GM21529 (cell line): ENCODE data around the gene SRC.
"Not testable (repeated sequence)": the region's sequence is repeated elsewhere in the genome, so short reads cannot be mapped to it uniquely, and the experiment has no call there.

Experiments used
- ATAC-seq: cut with Tn5 transposase; IDR thresholded peaks from one replicate; pipeline ENCODE4 v1.9.1; 2021; ENCODE audit not compliant: unreplicated experiment

The SRC gene

DNA sequence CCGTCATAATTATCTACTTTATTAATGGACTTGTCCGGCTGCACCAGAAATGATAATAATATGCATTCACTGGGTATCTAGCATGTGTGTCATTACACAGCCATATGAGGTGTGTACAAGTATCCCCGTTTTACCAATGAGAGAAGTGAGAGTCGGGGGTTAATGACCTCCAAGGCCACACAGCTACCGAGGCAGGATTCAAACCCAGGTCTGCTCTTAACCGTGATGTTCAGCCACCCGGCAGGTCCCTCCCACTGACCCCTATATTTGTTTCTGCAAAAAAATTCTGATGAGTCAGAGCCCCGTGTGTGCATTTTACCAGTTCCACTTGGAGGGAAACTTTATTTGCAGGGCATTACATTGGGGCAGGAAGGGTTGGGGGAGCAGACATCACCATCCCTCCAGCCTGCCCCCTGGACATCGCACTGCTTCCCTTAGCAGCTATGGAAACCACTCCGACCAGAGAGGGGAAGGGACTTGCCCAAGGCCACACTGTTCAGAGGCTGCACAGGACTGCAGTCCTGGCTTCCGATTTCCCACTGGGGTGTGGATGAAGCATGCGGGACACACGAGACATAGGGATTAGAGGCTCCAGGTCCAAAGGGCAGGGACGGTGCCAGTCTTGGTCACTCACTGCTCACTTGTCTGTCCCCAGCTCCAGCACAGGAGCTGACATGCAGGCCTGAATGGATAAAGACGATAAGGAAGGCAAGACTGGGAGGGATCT is 10.1 kb upstream of the SRC start:
- ATAC-seq: peak; percentile 28

DNA sequence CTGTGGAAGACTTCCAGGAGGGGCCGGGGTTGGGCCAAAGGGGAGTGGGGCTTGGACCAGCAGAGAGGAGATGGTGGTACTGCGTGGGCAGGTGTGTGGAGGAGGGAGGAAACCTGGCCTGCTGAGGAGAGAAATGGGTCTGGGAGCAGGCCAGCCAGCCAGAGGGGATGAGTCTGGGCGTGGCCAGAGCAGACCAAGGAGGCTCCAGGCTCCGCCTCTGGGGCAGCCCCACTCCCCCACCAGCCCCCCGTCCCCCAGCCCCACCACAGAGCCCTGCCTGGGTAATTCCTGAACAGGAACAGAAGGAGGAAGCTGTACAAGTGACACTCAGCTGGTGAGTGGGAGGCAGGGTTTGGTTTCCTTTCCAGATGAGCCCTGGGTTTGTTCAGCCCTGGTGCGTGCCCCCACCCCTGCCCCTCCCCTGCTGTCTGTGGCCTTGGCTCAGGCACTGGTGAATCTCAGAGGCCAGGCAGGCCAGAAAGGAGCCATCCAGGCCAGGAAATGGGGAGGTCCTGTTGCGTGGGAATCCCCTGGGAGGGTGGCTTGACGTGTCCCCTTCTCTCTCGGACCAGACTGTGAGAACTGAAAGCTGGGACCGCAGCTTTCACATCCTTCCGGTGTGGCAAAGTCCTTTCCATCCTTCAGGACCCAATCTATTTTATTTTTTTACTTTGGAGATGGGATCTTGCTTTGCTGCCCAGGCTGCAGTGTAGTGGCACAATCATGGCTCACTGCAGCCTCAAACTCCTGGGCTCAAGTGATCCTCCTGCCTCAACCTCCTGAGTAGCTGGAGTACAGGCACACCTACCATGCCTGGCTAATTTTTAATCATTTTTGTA is 9.4 kb upstream of the SRC start:
- ATAC-seq: peak; percentile 69

DNA sequence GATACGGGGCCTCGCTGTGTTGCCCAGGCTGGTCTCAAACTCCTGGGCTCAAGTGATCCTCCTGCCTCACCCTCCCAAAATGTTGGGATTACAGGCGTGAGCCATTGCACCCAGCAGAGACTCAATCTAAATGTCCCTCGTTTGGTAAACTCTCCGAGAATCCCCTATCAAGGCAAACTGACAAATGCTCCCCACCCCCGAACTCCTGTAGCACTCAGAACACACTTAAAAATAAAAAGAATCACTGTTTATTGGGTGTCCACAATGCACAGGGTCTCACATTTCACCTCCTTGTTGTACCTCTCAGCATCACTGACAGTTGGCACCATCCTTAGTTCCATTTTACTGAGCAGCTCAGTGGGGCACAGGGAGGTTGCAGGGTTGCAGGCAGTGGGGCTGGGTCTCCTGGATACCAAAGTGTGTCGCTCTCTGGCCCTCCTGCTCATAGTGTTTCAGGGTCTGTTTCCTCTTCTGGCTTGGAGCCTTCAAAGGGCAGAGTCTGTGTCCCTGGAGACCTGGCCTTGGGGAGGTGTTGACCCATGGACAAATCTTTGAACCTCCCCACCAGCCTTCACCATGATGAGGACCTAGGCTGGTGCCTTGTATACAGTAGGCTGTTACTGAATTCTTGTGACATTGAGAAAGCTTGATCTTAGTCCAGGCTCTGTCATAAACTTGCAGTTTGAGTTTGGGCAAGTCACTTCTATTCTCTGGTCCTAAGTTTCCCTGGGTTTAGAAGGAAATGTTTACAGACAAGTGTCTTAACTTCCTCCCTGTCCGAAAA is 8.5 kb upstream of the SRC start:
- ATAC-seq: no peak

DNA sequence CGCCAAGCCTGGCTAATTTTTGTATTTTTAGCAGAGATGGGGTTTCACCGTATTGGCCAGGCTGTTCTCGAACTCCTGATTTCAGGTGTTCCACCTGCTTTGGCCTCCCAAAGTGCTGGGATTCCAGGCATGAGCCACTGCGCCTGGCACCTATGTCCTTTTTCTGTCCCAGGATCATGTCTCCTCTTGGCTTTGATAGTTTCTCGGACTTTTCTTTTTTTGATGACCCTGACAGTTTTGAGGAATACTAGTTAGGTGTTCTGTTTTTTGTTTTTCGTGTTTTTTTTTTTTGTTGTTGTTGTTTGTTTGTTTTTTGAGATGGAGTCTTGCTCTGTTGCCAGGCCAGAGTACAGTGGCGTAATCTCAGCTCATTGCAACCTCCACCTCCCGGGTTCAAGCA is 7.6 kb upstream of the SRC start:
- ATAC-seq: not testable (repeated sequence)

DNA sequence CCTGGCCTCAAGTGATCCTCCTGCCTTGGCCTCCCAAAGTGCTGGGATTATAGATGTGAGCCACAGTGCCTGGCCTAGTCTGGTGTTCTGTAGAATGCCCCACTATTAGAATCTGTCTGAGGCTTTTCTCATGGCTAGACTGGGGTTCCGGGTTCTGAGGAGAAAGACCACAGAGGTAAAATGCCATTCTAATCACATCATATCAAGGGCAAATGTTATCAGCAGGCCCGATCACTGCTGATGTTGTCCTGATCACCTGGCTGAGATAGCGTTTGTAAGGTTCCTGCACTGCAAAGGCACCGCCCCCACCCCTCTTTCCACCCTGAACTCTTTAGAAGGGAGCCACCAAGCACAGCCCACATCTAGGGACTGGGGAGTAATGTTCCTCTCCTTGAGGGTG is 6.7 kb upstream of the SRC start:
- no peak for ATAC-seq

DNA sequence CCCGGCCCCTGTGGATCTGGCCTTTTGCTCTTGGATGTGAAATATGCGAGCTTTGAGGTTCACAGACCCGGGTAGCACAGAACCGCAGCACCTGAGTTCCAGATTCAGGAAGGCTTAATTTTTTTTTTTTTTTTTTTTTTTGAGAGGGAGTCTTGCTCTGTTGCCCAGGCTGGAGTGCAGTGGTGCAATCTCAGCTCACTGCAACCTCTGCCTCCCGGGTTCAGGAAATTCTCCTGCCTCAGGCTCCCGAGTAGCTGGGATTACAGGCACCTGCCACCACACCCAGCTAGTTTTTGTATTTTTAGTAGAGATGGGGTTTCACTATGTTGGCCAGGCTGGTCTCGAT is 6.2 kb upstream of the SRC start:
- ATAC-seq: not testable (repeated sequence)

DNA sequence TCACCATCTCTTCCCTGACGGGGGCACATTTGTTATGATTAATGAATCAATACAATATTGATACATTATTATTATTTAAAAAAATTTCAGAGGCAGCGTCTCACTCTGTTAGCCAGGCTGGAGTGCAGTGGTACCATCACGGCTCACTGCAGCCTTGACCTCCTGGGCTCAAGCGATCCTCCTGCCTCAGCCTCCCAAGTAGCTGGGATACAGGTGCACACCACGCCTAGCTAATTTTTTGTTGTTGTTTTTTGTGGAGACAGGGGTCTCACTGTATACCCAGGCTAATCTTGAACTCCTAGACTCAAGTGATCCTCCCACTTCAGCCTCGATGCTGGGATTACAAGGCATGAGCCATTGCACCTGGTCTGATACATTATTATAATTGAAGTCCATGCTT is 4.9 kb upstream of the SRC start:
- ATAC-seq: no peak

DNA sequence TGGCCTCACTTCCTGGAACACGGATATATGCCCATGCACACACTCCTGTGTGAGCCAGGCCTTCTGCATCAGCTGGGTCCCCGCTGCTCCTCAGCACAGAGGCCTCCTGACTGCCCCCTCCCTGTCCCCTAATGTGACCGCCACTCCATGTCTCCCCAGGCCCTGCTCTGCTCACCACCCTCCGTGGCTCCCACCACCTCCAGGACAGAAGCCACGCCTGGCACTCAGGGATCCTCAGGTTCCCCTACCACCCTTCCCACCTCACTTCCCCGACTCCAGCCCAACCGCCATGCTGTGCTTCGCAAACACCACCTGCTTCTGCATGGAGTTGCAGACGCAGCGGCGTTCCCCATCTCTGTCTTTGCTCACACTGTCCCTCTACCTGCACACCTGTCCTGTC is 4.3 kb upstream of the SRC start:
- ATAC-seq: no peak

DNA sequence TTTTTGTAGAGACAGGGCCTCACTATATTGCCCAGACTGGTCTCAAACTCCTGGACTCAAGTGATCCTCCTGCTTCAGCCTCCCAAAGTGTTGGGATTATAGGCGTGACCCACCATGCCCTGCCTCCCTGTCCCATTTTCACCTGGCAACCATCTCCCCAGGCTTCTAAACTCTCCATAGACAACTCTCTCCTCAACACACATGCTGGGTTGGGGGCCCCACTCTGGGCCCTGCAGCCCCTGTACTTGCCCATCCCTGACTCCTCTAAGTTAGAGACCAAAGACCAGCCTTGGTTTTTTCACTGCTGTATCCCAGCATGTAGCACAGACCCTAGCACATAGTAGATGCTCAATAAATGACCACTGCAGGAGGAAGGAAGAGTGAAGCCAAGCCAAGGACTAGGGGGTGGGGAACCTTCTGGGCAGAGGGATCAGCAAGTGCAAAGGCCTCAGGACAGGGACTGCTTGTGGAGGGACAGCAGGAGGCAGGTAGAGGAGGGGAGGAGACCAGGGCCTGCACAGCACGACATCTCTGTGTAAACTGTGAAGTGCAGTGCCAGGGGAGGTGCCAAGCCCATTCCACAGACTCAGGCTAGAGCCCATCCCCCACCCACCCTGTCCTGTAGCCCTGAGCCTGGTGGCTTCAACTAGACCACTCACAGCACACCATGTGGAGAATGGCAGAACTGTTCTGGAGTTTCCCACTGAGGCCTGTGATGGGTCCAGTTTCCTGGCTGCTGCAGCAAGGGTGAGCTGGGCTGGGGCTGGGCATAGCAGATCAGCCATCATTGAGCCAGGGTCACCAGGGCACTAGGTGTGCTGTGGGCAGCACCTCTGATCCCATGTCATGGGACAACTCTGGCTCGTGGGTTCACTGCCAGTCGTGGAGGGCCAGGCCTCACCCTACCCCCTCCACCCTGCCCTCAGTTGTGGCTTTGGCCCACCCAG is 3.4 kb upstream of the SRC start:
- no peak for ATAC-seq

DNA sequence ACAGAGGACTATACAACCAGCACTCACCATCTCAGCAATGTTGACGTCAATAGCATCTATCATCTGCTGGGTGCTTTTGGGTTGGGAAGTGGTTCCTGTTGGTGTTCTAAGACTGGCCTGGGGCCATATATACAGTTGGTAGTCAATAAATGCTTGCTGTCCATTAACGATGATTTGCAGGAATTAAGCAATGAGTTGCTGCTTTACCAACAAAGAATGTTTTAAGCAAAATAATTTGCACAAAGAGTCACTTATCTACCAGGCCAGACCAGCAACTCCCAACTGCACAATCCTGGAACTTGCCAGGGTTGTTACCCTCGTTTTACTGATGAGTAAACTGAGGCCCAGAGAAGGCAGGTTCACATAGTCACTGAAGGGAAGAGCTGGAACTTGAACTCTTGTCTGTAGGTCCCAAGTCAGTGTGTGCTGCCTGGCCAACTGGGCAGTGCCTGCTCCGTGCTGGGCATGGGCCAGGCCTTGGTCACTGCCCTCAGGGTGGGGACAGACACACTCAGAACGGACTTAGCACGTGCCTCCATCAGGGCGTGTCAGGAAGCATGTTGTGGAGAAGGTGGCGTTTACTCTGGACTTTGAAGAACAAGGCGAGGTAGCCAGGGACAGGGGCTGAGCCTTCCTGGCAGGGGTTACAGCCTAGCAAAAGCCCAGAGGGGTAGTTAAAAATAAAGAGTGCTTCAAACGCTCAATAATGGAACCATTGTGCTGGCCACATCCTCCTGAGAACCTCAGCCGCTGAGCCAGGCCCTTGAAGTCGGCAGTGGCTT is 2.5 kb upstream of the SRC start:
- ATAC-seq: no peak

DNA sequence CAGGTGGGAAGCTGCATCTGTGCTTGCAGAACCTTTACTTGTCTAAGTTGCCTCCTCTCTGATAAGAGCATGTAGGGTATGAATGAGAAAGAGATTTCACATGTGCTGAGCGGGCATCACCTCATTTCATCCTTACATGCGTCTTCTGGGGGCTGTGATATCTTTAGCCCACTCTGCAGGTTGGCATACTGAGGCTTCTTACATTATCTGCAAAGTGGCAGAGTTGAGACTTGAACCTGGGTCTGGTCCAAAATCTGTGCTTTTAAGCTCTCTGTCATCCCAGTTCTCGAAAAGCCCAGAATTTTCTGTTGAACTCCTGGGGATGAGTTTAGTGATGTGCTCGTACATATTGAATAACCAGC is 2.0 kb upstream of the SRC start:
- no peak for ATAC-seq

DNA sequence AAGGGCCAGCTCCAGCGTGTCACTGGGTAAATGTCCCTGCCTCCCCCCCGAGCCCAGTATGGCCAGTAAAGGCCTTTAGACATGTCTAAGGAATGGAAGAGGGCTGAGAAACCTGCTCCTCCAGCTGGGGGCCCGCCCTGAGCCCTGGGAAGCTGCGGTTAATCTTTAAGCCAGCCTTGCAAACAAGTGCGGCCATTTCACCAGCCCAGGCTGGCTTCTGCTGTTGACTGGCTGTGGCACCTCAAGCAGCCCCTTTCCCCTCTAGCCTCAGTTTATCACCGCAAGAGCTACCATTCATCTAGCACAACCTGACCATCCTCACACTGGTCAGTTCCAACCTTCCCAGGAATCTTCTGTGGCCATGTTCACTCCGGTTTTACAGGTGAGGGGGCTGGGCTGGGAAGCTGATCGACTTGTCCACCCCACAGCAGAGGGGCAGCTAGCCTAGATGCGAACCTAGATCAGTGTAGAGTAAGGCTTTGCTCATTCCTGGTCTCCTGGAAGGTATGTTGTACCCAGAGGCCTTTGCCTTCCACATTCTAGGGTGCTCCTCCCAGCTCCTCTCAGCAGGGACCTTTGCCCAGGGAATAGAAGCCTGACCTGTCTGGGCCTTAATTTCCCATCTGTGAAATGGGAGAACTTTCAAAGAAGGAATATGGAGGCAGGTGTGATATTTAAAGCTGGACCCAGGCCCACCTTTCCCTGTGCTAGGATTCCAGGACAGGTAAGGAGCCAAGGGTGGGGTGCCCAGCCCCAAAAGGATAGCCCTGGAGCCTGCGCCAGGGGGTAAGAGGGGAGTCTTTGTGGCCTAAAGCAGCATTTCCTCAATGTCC is 1.2 kb upstream of the SRC start:
- ATAC-seq: no peak

DNA sequence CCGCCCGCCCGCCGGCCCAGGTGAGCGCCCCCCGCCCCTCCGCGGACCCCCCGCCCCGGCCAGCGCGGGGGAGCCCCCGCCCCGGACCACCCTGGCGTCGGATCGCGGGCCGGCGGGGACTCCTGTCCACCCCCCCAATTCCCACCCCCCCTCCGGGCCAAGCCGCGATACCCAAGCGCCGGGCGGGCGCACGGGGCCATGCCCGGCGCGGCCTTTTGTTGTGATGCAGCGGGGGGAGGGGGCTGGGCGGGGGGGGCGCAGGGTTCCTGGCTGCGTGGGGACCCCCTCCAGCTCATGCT is 245 bp downstream of the SRC start:
- ATAC-seq: no peak

DNA sequence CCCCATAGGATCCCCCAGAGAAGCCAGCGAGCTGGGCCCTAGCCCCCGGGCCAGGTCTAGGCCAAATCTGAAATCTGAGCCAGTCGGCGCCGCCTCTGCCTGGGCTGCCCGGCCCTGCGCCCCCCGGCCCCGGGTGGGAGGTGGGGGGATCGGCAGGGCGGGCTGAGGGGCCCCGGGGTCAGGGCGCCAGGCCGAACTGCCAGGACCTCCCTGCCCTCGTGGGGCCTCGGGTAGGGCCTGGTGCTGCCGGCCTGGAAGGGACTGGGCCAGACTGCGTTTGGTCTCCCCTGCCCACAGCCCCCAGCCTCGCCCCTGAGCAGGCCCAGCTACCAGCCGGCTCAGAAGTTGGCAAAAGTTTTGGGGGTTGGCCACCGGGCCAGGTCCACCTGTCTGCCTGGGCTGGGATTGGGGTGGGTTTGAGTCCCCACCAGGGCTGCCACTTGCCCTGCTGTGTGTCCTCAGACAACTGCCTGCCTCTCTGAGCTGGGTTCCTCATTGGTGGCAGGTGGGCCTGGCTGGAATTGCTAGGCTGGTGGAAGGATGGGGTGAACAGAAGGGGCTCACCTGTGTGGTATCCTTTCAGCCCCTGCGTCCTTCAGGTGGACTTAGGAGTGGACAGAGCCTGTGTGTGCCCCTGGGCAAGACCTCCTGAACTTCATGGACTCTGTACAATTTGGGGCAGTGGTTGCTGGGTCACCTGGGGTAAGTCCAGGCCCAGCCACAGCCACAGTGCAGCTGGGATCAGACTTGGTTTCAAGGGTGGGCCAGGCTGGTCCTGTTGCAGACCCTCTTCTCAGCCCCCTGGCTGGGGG is 801 bp downstream of the SRC start:
- ATAC-seq: no peak

DNA sequence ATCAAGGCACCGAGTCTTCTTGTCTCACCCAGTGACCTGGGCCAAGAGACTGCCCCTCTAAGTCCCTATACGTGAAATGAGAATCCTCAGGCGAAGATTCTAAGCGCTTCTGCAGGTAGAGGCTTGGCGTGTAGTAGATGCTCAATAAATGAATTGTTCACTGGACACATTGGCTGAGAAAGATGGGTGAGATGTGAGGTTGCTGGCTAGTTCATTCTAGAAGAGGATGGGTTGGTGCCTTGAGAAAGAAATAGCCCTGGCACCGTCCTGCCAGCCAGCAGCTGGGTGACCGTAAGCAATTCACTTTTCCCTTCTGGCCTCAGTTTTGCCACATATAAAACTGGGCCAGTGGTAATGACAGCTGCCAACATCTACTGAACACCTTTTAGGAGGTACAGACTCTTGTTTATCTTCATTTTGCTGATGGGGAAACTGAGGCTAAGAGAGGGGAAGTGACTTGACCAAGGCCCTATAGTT is 1.4 kb downstream of the SRC start:
- no peak for ATAC-seq

DNA sequence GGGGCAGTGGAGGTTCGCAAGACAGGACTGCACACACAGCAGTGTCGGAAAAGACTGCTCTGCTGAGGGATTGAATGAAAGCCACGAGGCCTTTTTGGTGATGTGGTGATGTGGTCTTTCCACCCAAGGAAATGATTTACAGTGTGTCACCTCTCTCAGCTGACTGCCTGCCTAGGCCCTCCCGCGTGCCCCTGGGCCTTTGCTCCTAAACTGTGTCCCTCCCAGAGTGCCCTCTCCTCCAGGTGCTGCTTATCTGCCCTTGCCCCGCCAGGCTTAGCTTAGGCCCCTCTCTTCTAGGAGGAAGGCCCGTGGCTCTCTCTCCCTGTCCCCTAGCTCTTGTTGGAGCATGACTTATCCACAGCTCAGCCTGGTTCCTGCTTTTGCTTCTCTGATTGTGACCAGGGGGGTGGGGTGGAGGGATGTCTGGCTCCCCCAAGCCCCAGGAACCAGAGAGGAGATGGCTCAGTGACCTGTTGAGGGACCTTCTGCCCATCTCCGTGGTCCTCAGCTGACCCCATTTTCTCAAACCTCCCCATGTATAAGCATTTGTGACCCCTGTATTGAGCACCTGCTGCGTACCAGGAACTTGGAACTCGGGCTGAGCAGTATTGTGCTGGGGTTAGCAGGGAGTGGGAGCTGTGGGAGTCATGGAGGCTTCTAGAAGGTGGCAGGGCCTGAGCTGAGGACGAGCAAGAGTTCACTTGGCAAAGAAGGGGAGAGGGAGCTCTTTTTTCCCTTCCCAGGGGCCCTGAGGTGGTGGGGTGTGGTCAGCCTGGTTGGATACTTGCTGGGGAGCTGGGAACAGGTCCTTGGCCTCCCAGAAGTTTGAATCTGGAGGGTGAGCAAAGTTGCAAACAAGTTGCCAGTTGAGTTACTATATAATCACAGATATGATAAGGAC is 2.2 kb downstream of the SRC start:
- ATAC-seq: no peak

DNA sequence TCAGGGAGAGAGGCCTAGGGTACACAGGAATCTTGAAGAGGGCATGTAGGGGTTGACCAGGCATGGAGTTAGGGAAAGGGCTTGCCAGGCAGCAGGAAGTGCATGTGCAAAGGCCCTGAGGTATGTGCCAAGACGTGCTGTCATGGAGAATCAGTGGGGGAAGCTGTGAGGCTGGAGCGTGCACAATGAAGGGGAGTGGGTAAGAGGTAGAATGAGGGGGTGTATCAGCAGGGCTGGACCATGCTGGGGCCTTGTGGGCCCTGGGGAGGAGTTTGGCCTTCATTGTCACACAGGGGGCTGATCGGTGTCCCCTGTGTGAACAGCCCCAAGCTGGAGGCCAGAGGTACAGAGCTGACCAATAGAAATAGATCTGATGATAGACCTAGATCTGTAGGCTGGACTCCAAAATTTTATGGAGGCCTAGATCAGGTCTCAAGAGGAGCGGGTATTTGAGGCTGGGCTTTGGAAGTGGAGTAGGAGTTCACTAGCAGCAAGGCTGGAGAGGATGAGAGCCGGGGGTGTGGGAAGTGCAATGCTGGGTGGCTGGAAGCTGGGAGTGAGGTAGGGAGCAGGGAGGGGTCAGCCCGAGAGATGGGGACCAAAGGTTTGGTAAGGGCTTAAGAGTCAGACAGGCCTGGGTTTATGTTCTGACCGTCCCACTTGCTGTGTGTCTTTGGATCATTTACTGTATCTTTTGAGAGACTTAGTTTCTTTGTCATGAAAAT is 3.0 kb downstream of the SRC start:
- no peak for ATAC-seq
